Limb (tissue), 2 donors: ENCODE measurements around the gene ZNF280C.
A peak's percentile ranks its signal among the peaks of the same experiment; 100 is the strongest.
"Not testable (repeated sequence)": the region's sequence is repeated elsewhere in the genome, so short reads cannot be mapped to it uniquely, and the experiment has no call there.

Experiments used
- DNase-seq, 2 donors: peaks; one replicate each; pipeline ENCODE4 v3.0.0-alpha.2; 2016; ENCODE audit errors: extremely low spot score in 2 of 2

ZNF280C gene, protein sequence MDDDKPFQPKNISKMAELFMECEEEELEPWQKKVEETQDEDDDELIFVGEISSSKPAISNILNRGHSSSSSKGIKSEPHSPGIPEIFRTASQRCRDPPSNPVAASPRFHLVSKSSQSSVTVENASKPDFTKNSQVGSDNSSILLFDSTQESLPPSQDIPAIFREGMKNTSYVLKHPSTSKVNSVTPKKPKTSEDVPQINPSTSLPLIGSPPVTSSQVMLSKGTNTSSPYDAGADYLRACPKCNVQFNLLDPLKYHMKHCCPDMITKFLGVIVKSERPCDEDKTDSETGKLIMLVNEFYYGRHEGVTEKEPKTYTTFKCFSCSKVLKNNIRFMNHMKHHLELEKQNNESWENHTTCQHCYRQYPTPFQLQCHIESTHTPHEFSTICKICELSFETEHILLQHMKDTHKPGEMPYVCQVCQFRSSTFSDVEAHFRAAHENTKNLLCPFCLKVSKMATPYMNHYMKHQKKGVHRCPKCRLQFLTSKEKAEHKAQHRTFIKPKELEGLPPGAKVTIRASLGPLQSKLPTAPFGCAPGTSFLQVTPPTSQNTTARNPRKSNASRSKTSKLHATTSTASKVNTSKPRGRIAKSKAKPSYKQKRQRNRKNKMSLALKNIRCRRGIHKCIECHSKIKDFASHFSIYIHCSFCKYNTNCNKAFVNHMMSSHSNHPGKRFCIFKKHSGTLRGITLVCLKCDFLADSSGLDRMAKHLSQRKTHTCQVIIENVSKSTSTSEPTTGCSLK

GRCh38 chrX:130268449-130269170 lies at the start of gene ZNF280C:
ZNF280C (minus strand) TSS chrX:130268899; CDS start chrX:130260449, 8,450 bp downstream.
- peak; percentile 81 to 90 for DNase-seq

DNA sequence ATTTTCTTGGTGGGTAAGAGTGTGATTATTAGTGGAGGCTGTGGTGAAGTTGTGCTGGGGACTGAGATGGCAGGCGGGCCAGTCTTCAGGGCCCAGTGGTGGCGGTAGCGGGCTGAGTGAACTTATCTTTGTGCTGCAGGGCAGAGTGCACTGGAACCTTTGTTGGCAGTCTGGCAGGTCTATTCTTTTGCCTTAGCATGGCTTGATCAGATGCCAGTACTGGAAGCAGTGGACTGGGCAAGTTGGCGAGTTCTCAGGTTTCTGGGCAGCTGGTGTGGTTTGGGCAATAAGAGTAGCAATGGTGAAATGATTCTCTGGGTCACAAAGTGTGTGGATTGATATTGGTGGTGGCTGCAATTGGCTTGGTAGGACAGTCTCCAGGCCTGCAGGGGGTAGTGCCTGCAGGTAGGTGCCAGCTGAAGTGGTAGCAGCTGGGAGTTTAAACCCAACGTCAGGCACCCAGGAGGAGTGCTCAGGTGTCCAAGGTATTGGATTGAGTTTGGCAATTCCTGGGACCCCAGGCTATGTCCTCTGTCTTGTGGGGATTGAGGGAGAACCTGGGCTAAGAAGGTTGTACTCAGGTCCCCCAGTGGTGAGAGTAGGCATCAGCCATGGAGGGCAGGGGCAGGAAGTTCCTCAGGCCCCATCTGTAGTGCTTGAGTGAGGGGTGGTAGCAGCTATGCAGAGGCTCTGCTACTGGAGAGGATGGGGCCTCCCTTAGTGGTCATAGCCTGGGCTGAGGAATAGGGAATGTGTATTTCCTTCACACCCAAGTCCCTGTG lies 36.1 kb upstream of the ZNF280C start:
- DNase-seq: no peak

- DNase-seq: no peak
Observed at GRCh38 chrX:130301977-130302376, 33.3 kb upstream of the ZNF280C start.

- no peak for DNase-seq
Observed at GRCh38 chrX:130301405-130301804, 32.7 kb upstream of the ZNF280C start.

GRCh38 chrX:130300010-130300282 lies 31.2 kb upstream of the ZNF280C start:
- DNase-seq: no peak

DNA sequence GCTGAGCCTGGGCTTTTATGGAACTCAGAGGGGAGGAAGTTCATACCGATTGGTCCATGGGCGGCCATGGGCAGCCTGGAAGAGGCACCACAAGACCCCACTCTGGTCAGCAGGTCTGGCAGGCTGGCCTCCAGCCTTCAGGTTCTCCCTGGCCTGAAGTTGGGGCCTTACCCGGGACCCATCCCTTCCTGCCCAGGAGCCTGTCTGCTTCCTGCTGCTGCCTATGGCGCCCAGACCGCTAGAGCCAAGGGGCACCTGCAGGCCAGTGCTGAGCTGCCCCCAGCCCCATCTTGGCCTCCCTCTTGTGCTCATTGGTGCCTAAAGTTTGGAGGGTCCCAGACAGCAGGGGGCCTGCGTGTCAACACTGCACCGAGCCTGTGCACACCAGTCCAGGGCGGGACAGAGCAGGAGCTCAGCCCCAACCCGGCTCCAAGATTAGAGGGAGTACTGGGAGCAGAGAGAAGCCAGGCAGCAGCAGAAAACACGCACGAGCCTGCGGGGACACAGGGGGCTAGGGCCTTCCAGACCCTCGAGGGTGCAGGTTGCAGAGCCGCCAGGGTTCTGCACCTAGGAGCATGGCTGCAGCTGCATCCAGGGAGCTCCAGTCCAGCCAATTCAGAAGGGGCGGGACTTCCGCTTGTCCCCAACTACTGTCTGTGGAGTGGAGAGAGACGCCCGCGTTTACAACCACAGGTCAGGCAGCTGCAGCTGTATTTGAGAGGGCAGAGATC lies 30.7 kb upstream of the ZNF280C start:
- no peak for DNase-seq

- no peak for DNase-seq
Observed at GRCh38 chrX:130296743-130297142, 28.0 kb upstream of the ZNF280C start.

- DNase-seq: no peak
Observed at GRCh38 chrX:130296297-130296678, 27.6 kb upstream of the ZNF280C start.

DNA sequence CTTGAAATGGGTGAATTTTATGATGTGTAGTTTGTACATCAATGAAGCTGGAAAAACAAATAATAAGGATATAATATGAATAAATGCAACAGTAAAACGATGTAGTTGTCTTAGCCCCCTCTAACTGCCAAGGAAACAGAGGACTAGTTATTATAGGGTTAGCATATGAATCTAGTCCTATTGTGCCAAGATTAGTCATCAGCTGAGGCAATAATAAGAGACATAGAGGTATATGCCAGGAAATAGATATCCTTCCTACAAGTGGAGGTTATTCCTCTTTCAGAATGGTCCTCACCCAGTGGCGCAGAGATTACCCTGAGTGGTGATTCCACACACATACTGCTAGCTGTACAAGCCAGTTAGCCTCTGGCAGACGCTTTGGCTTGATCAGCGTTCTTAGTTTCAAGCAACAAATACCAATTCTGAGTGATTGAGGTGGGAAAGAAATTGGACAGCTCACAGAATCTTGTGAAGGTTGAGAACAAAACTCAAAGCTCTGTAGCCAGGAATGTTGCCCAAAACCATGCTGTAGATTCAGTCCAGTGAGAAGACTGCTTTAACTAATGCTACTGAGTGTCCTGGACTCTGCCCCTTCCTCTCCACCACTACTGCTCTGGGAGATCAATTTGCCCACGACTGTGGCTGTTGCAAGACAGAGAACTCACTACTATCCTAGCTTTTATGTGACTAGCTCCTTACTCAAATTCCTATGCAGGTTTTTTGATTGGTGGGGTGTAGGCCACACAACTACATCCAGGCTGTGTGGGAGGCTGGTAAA lies 27.0 kb upstream of the ZNF280C start:
- DNase-seq: no peak

- no peak for DNase-seq
Observed at GRCh38 chrX:130287071-130287770, 18.5 kb upstream of the ZNF280C start.

- no peak for DNase-seq
Observed at GRCh38 chrX:130285710-130286109, 17.0 kb upstream of the ZNF280C start.

- DNase-seq: no peak
Observed at GRCh38 chrX:130285069-130285620, 16.4 kb upstream of the ZNF280C start.

- no peak for DNase-seq
Observed at GRCh38 chrX:130282151-130282550, 13.5 kb upstream of the ZNF280C start.

- DNase-seq: no peak
Observed at GRCh38 chrX:130280901-130281300, 12.2 kb upstream of the ZNF280C start.

DNA sequence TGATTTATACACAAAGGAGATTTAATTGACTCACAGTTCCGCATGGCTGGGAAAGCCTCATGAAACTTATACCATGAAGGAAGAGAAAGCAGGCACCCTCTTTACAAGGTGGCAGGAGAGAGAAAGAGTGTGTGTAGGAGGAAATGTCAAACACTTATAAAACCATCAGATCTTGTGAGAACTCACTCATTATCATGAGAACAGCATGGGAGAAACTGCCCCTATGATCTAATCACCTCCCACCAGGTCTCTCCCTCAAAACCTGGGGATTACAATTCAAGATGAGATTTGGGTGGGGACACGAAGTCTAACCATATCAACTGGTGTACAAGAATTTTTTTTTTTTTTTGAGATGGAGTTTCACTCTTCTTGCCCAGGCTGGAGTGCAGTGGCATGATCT lies 3.6 kb upstream of the ZNF280C start:
- not testable (repeated sequence) for DNase-seq

DNA sequence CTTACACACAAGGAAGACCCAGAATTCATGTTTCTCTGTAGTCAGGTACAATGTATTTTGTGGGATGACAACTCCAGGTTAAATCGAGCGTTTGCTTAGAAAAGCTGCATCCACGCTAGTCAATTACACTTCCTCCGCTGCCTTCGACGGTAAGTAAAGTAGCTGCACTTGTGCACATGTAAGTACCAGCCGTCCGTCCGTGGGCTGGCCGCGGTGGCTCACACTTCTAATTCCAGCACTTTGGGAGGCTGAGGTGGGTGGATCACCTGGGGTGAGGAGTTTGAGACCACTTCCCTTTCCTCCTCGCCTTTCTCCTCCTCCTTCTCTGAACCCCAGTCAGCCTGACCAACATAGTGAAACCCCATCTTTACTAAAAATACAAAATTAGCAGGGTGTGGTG lies 692 bp upstream of the ZNF280C start:
- DNase-seq: not testable (repeated sequence)

- DNase-seq: no peak
Observed at GRCh38 chrX:130267956-130268448, 697 bp downstream of the ZNF280C start.

GRCh38 chrX:130264573-130264972 lies 4.1 kb downstream of the ZNF280C start:
- no peak for DNase-seq

DNA sequence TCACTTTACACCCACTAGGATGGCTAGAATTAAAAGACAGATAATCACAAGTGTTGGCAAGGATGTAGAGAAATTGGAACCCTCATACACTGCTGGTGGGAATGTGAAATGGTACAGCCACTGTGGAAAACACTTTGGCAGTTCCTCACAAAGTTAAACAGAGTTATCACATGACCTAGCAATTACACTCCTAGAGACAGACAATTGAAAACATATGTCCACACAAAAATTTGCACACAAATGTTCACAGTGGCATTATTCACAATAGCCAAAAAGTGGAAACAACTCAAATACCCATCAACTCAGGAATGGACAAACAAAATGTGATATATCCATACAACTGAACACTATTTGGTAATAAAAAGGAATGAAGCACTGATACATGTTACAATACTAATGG lies 5.7 kb downstream of the ZNF280C start:
- no peak for DNase-seq
